Upper lobe of left lung (tissue), 6 donors: ENCODE results near the gene RECK. TPM values are rescaled to one million over a fixed set of nuclear protein-coding genes. Genes with fewer than 3 reads are reported as not detected.

ENCODE experiments used
- ATAC-seq, 2 donors: fragments of 200-7000 bp; cut with Tn5 transposase; one replicate each; pipeline ENCODE4 v1.9.1; 2022; ENCODE audit warnings: mild to moderate bottlenecking in 2 of 2, moderate library complexity in 2 of 2; ENCODE audit not compliant: low FRiP score in 2 of 2
- DNase-seq, 2 donors: peaks; one replicate each; pipeline ENCODE4 v3.0.0-alpha.2; 2019 to 2020
- H3K27ac ChIP-seq, 4 donors: fragments of 200-600 bp; sonication (generic); one replicate each; pipeline ENCODE4 v1.5.1; 2016 to 2019
- H3K27me3 ChIP-seq, 4 donors: fragments of 200-600 bp; sonication (generic); one replicate each; pipeline ENCODE4 v1.5.1; 2017 to 2019
- H3K36me3 ChIP-seq, 4 donors: fragments of 200-600 bp; sonication (generic); one replicate each; pipeline ENCODE4 v1.5.1; 2016 to 2019
- H3K4me1 ChIP-seq, 4 donors: fragments of 200-600 bp; sonication (generic); one replicate each; pipeline ENCODE4 v1.5.1; 2018 to 2019
- H3K4me3 ChIP-seq, 4 donors: fragments of 200-600 bp; sonication (generic); one replicate each; pipeline ENCODE4 v1.5.1; 2017 to 2019; ENCODE audit warnings: mild to moderate bottlenecking in 2 of 4, moderate library complexity in 1 of 4
- H3K9me3 ChIP-seq, 4 donors: fragments of 200-600 bp; sonication (generic); one replicate each; pipeline ENCODE4 v1.5.1; 2018 to 2019
- EP300 ChIP-seq, 4 donors: sonication (generic); formaldehyde crosslinking; IDR thresholded peaks; one replicate each; pipeline ENCODE4 v1.5.1; 2017; ENCODE audit warnings: antibody characterized with exemption in 4 of 4, control low read depth in 2 of 4
- POLR2A ChIP-seq, 4 donors: fragments of 450-650 bp; IDR thresholded peaks; one replicate each; pipeline ENCODE4 v1.5.1; 2016 to 2017; ENCODE audit warnings: antibody characterized with exemption in 4 of 4, mild to moderate bottlenecking in 2 of 4
- POLR2AphosphoS5 ChIP-seq, 2 donors: sonication (generic); formaldehyde crosslinking; IDR thresholded peaks; one replicate each; pipeline ENCODE4 v1.5.1; 2017; ENCODE audit warnings: antibody characterized with exemption in 2 of 2
- WGBS, 2 donors: methylation state at CpG; one replicate each; pipeline ENCODE4 v1.1.5; 2017 to 2018; 5-methylcytosine and 5-hydroxymethylcytosine counted together
- total RNA-seq, 6 donors: library from RNA; depleted of rRNA in 4 of 6; stranded (reverse); fragments of >200 nt in 4 of 6; gene quantifications; one replicate each; pipeline versions ENCODE4 v1.1.0 to v1.2.1, GENCODE V29; 2016 to 2021
- TF ChIP-seq, protein P1 (sequence below), 6 experiments: fragments of 450-650 bp in 4 of 6; fragments of 200-600 bp in 2 of 6; sonication (generic) in 2 of 6; IDR thresholded peaks; one replicate each; pipeline ENCODE4 v1.5.1; 2016 to 2019; ENCODE audit warnings: antibody characterized with exemption in 6 of 6
- donor health status: DM: no; HTN: no; CAD: no; lungs with moderate emphysema.
- donor health status: DM: no; HTN: yes; CAD: no; lungs with severe emphysema.

The RECK gene
- total RNA-seq, 6 donors from 2014 or later = 8.4 to 17.6 (median 11.0) TPM

DNA sequence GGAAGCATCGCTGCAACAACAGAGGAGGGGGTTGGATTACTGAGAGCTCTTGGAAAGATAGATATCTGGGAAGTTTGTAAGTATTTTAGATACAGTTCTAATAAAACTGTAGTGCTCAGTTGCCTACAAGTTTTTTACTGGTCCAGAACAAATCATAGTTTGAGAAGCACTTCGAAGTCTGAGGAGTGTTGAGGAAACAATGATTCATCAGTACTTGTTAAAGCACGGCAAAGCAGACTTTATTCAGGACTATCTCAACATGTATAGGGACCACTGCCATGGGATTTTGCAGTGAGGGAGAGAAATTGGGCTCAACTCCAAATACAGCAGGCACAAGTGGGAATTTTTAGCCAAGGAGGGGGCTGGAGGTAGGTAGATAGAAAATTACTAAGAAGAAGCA is 25.3 kb upstream of the RECK start:
- TF ChIP-seq, protein P1, sequence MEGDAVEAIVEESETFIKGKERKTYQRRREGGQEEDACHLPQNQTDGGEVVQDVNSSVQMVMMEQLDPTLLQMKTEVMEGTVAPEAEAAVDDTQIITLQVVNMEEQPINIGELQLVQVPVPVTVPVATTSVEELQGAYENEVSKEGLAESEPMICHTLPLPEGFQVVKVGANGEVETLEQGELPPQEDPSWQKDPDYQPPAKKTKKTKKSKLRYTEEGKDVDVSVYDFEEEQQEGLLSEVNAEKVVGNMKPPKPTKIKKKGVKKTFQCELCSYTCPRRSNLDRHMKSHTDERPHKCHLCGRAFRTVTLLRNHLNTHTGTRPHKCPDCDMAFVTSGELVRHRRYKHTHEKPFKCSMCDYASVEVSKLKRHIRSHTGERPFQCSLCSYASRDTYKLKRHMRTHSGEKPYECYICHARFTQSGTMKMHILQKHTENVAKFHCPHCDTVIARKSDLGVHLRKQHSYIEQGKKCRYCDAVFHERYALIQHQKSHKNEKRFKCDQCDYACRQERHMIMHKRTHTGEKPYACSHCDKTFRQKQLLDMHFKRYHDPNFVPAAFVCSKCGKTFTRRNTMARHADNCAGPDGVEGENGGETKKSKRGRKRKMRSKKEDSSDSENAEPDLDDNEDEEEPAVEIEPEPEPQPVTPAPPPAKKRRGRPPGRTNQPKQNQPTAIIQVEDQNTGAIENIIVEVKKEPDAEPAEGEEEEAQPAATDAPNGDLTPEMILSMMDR (IDR thresholded peaks at IDR 0.05) = no peak
- Histone ChIP-seq H3K4me1 (peaks cover 0 to 5% (median 0%) of the 10 kb centered on the region in 4 donors), H3K27me3 (no peaks in the 10 kb centered on the region), H3K4me3 (no peak overlapping the region), H3K9me3 (no peaks in the 10 kb centered on the region), H3K27ac (no peak overlapping the region), H3K36me3 (no peaks in the 10 kb centered on the region)
- DNase-seq (no peak), ATAC-seq (no peak)
- WGBS, 2 donors = 67 to 71% methylated on average over 3 of the region's 3 CpGs

DNA sequence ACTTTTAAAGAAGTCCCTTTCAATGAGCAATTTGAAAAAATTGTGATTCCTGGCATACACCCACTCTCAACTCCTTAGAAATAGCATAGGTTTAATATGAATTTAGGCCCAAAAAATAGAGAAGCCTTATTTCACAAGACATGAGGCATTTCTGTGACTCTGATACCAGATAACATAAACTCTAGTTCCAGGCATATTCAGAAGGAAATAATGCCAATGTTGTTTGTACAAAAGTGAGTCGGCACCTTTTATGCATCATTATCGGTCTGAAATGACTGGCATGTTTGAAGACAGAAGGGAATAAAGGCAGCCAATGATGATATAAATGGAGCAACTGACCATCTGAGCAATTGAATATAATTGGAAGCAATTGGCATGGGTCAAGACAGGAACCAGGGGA is 19.4 kb upstream of the RECK start:
- Histone ChIP-seq H3K4me3 (no peak overlapping the region), H3K9me3 (no peaks in the 10 kb centered on the region), H3K4me1 (no peaks in the 10 kb centered on the region), H3K27me3 (no peaks in the 10 kb centered on the region), H3K27ac (no peak overlapping the region), H3K36me3 (no peaks in the 10 kb centered on the region)
- TF ChIP-seq EP300 (IDR thresholded peaks at IDR 0.05) (no peak), POLR2A (IDR thresholded peaks at IDR 0.05) (no peak), POLR2AphosphoS5 (IDR thresholded peaks at IDR 0.05) (no peak)
- TF ChIP-seq, protein P1 (IDR thresholded peaks at IDR 0.05) = no peak
- no peak for DNase-seq
- ATAC-seq = no peak
- 88 to 93% methylated on average over 2 of the region's 2 CpGs for WGBS, 2 donors

DNA sequence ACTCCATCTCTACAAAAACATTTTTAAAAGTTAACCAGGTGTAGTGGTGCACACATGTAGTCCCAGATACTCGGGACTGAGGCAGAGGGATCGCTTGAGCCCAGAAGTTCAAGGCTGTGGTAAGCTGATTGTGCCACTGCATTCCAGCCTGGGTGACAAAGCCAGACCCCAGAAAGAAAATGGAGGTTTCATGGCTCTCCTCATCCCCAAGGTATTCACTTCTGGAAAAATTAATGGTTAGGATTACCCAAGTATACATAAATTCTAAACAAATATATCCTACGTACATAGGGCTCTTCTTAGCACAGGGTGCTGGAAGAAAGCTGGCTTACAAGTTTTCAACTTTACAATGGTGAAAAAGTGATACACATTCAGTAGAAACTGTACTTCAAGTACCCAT is 18.6 kb upstream of the RECK start:
- no peak for TF ChIP-seq POLR2A (IDR thresholded peaks at IDR 0.05)
- ATAC-seq = no peak

DNA sequence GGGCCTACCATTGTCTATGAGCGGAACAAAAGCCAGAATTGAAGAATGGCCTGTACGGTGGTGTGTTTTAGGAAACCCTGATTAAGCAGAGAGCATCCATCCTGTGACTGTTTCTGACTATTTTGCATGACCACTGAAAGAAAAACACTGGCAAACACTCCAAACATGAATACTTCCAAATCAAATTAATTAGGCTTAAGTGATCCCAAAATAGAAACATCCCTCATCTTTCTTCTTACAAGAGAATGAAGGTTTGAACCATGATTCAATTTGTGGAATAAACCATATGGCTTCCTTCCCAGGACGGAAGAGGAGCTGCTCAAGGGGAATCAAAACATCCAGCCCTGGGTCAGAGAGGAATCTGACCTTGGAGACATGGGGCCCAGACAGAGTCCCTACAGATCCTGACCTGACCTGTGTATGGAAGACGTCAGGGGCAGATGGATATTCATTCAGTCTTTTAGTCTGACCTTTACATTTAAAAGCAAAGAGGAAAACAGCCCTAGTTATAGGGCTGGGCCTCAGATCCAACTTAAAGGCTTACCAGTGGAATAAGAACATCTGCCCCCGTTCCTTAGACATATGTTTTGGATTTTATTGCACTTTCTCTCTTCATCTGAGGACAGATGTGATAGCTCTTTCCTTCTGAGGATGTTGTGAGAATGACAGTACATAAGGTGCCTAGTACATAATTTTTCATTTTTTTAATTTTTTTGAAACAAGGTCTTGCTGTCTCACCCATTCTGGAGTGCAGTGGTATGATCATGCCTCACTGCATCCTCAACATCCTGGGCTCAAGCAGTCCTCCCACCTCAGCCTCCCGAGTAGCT is 17.6 kb upstream of the RECK start:
- no peak for DNase-seq
- Histone ChIP-seq H3K9me3 (no peaks in the 10 kb centered on the region), H3K4me1 (no peaks in the 10 kb centered on the region), H3K4me3 (no peak overlapping the region), H3K27me3 (no peaks in the 10 kb centered on the region), H3K27ac (peak overlapping the region in 1 of 4 donors; percentile 45), H3K36me3 (no peaks in the 10 kb centered on the region)
- WGBS, 2 donors = 61 to 67% methylated on average over 6 of the region's 6 CpGs
- TF ChIP-seq EP300 (IDR thresholded peaks at IDR 0.05) (no peak), POLR2AphosphoS5 (IDR thresholded peaks at IDR 0.05) (no peak), POLR2A (IDR thresholded peaks at IDR 0.05) (no peak)
- TF ChIP-seq, protein P1 (IDR thresholded peaks at IDR 0.05) = no peak
- no peak for ATAC-seq

More for the DNA sequence above, 18.6 kb upstream of the RECK start:
- no peak overlapping the region for H3K27ac ChIP-seq
- no peak overlapping the region for H3K4me3 ChIP-seq
- no peaks in the 10 kb centered on the region for H3K9me3 ChIP-seq
- 96 to 97% methylated on average over 3 of the region's 3 CpGs for WGBS, 2 donors
- no peaks in the 10 kb centered on the region for H3K4me1 ChIP-seq
- DNase-seq = no peak
- H3K36me3 ChIP-seq = no peaks in the 10 kb centered on the region
- H3K27me3 ChIP-seq = no peaks in the 10 kb centered on the region

DNA sequence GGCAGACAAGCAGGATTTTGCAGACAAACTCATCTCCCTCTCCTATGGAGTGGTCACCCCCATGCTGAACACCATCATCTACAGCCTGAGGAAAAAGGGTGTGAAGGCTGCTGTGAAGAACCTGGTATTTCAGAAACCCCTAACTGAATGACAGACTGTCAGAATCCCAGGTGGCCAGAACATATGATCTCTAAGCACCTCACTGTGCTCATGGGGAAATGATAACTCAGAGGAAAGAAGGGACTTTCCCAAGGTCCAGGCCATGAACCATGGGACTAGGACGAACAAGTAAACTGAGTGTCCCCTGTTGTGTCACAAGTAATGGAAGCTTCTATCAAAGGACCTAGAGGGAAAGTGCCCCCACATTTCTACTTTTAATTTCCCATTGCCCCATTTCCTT is 14.7 kb upstream of the RECK start:
- Histone ChIP-seq H3K4me1 (no peaks in the 10 kb centered on the region), H3K9me3 (no peaks in the 10 kb centered on the region), H3K27me3 (no peaks in the 10 kb centered on the region), H3K27ac (no peak overlapping the region), H3K4me3 (no peak overlapping the region), H3K36me3 (no peaks in the 10 kb centered on the region)
- WGBS, 2 donors = 87 to 89% methylated on average over 1 of the region's 1 CpG
- TF ChIP-seq, protein P1 (IDR thresholded peaks at IDR 0.05) = no peak
- ATAC-seq (no peak), DNase-seq (no peak)
